K562 (cell line): Measurements from ENCODE around the gene GALNT15. TPM values are rescaled to one million over a fixed set of nuclear protein-coding genes. Genes with fewer than 3 reads are reported as not detected.

Experiments used
- BRD4 ChIP-seq: fragments of 200-600 bp; sonication (generic); IDR thresholded peaks from 2 replicates; pipeline ENCODE4 v1.6.1; 2017; ENCODE audit warnings: inconsistent platforms
- CUX1 ChIP-seq: fragments of 200-800 bp; sonication (Bioruptor generic); IDR thresholded peaks from 2 replicates; pipeline ENCODE4 v1.6.1; 2016; ENCODE audit warnings: missing genetic modification characterization, missing compliant biosample characterization
- LCOR ChIP-seq: sonication (generic); formaldehyde crosslinking; IDR thresholded peaks from 2 replicates; pipeline ENCODE4 v1.8.0; 2022; ENCODE audit warnings: mild to moderate bottlenecking, missing genetic modification reagents
- NR3C1 ChIP-seq: sonication (generic); formaldehyde crosslinking; IDR thresholded peaks from 2 replicates; pipeline ENCODE4 v1.8.1; 2022; ENCODE audit warnings: missing genetic modification reagents
- U2AF2 ChIP-seq: fragments of 200-400 bp; formaldehyde crosslinking; optimal IDR thresholded peaks from 2 replicates; pipeline ENCODE3; 2017; ENCODE audit warnings: low read depth, mild to moderate bottlenecking, low read length
- ZNF318 ChIP-seq, 2 experiments: fragments of 450-650 bp; IDR thresholded peaks; 2 replicates each; pipeline ENCODE4 v1.6.1; 2016; ENCODE audit warnings: mild to moderate bottlenecking in 2 of 2, borderline replicate concordance in 1 of 2, low read depth in 1 of 2, moderate library complexity in 1 of 2
- polyA plus RNA-seq, 8 experiments: library from polyadenylated mRNA; depleted of rRNA in 4 of 8; stranded (reverse) in 5 of 8; unstranded in 3 of 8; fragments of >200 nt; fragmentation: Nextera tagmentation in 2 of 8; fragmentation: Illumina TruSeq in 1 of 8; extraction: Ambion mirVana in 2 of 8; extraction: Trizol in 1 of 8; gene quantifications; 2 replicates each; pipeline versions ENCODE4 v1.2.1 to v1.2.3, GENCODE V29; 2011 to 2014; ENCODE audit warnings: inconsistent platforms in 1 of 8, missing spikeins in 1 of 8
- total RNA-seq, 7 experiments: library from RNA; depleted of rRNA in 6 of 7; stranded (reverse); fragments of >200 nt in 6 of 7; fragmentation: Illumina TruSeq in 2 of 7; extraction: Trizol in 2 of 7; gene quantifications; 2 replicates each; pipeline versions ENCODE4 v1.2.1 to v1.2.3, GENCODE V29; 2011 to 2021; ENCODE audit warnings: low replicate concordance in 1 of 7
- TF ChIP-seq, protein P1 (sequence below): fragments of 450-650 bp; IDR thresholded peaks from 2 replicates; pipeline ENCODE4 v1.6.1; 2014; ENCODE audit warnings: low read depth, mild to moderate bottlenecking, moderate library complexity, borderline replicate concordance
- TF ChIP-seq, protein P2 (sequence below), 2 experiments: fragments of 450-650 bp; IDR thresholded peaks; 2 replicates each; pipeline ENCODE4 v1.6.1; 2016

GALNT15 gene
- total and polyA plus RNA-seq, 9 of the 15 experiments (the other 6 are each of a cell fraction or from before 2014, with no cell fraction given) = not detected

DNA sequence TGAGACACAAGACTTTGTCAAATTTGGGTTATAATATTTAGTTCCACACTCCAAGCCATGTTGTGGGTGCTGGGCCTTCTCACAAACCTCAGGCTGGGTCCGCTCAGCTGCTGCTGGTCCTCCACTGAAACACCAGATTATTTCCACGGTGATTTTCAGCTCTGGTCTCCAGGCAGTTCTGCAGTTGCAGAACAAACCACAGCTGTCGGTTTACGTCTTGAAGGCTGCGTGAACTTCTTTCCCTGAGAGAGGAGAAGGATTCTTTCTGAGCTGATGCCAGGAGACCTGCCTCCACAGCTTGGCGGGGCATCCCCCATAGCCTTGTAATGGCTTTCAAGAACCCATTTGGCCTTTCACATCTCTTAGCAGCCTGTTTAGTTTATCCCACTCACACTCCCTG, 16.2 kb downstream of the GALNT15 start (continued):
- no peak for TF ChIP-seq ZNF318 (IDR thresholded peaks at IDR 0.05; ENCODE audit: borderline replicate concordance in 1 of 2, low read depth in 1 of 2)
- no peak for TF ChIP-seq CUX1 (CRISPR knock-in tag)
- TF ChIP-seq, protein P1, sequence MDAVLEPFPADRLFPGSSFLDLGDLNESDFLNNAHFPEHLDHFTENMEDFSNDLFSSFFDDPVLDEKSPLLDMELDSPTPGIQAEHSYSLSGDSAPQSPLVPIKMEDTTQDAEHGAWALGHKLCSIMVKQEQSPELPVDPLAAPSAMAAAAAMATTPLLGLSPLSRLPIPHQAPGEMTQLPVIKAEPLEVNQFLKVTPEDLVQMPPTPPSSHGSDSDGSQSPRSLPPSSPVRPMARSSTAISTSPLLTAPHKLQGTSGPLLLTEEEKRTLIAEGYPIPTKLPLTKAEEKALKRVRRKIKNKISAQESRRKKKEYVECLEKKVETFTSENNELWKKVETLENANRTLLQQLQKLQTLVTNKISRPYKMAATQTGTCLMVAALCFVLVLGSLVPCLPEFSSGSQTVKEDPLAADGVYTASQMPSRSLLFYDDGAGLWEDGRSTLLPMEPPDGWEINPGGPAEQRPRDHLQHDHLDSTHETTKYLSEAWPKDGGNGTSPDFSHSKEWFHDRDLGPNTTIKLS = no peak
- no peak for TF ChIP-seq LCOR
- no peak for TF ChIP-seq NR3C1 (CRISPR knock-in tag)
- TF ChIP-seq, protein P2, sequence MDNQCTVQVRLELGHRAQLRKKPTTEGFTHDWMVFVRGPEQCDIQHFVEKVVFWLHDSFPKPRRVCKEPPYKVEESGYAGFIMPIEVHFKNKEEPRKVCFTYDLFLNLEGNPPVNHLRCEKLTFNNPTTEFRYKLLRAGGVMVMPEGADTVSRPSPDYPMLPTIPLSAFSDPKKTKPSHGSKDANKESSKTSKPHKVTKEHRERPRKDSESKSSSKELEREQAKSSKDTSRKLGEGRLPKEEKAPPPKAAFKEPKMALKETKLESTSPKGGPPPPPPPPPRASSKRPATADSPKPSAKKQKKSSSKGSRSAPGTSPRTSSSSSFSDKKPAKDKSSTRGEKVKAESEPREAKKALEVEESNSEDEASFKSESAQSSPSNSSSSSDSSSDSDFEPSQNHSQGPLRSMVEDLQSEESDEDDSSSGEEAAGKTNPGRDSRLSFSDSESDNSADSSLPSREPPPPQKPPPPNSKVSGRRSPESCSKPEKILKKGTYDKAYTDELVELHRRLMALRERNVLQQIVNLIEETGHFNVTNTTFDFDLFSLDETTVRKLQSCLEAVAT (IDR thresholded peaks at IDR 0.05) = no peak
- no peak for TF ChIP-seq BRD4
- no peak for TF ChIP-seq U2AF2
